H1 (cell line): Measurements from ENCODE around the gene TTLL7. TPM values are rescaled to one million over a fixed set of nuclear protein-coding genes. Genes with fewer than 3 reads are reported as not detected.

ENCODE experiments used
- CTCF ChIA-PET: fragments of 300-600 bp; sonication (Branson Sonifier 250); formaldehyde crosslinking; loops from one replicate; lab custom pipeline; 2021; ENCODE audit not compliant: partially characterized antibody; lab: Charles Lee
- POLR2A ChIA-PET: fragments of 300-600 bp; sonication (Branson Sonifier 250); formaldehyde crosslinking; loops from one replicate; lab custom pipeline; 2021; ENCODE audit warnings: inconsistent platforms; ENCODE audit not compliant: partially characterized antibody; lab: Charles Lee
- DNase-seq, 2 experiments: peaks; one replicate each; pipeline versions ENCODE4 v3.0.0 to v3.0.0-alpha.2; 2010 to 2022; ENCODE audit warnings: low spot score in 2 of 2, low read depth in 1 of 2, mixed read lengths in 1 of 2
- FAIRE-seq: peaks from 2 replicates; lab custom pipeline; 2011; peaks lifted over from hg19 to GRCh38; lab: Jason Lieb, UNC
- H2AFZ ChIP-seq: 2 replicates; pipeline ENCODE4 v1.8.1; 2012; ENCODE audit warnings: low read length, inconsistent platforms
- H2AK5ac ChIP-seq: 2 replicates; pipeline ENCODE4 v1.6.1; 2013; ENCODE audit warnings: low read depth, low read length
- H2BK120ac ChIP-seq: replicated peaks from 2 replicates; pipeline ENCODE3; 2013; ENCODE audit warnings: low read depth, low read length, inconsistent platforms
- H2BK12ac ChIP-seq: 2 replicates; pipeline ENCODE4 v1.6.1; 2013; ENCODE audit warnings: low read depth, low read length
- H2BK15ac ChIP-seq: 2 replicates; pipeline ENCODE4 v1.6.1; 2013; ENCODE audit warnings: low read length
- H2BK20ac ChIP-seq: 2 replicates; pipeline ENCODE4 v1.6.1; 2013; ENCODE audit warnings: low read length
- H2BK5ac ChIP-seq: 2 replicates; pipeline ENCODE4 v1.6.1; 2013; ENCODE audit warnings: low read depth, low read length
- H3K14ac ChIP-seq: 2 replicates; pipeline ENCODE4 v1.6.1; 2013; ENCODE audit warnings: inconsistent platforms; ENCODE audit not compliant: insufficient read length
- H3K18ac ChIP-seq: 2 replicates; pipeline ENCODE4 v1.6.1; 2013; ENCODE audit warnings: low read length; ENCODE audit errors: extremely low read depth
- H3K23ac ChIP-seq: 2 replicates; pipeline ENCODE4 v1.6.1; 2013; ENCODE audit warnings: inconsistent platforms; ENCODE audit not compliant: insufficient read length
- H3K23me2 ChIP-seq: 2 replicates; pipeline ENCODE4 v1.6.1; 2013; ENCODE audit warnings: low read depth, low read length
- H3K27ac ChIP-seq: 2 replicates; pipeline ENCODE4 v1.6.1; 2011; ENCODE audit warnings: low read depth, low read length, inconsistent platforms
- H3K27me3 ChIP-seq, 4 experiments: replicated peaks in 1 of 4; 1 replicate in 1 of 4; 2 replicates in 3 of 4; pipeline versions ENCODE4 v1.6.1 to v1.8.1; 2011 to 2013; ENCODE audit warnings: low read length in 3 of 4, mild to moderate bottlenecking in 3 of 4, inconsistent platforms in 2 of 4, mixed read lengths in 2 of 4, moderate library complexity in 1 of 4; ENCODE audit not compliant: control insufficient read depth in 3 of 4, insufficient read depth in 3 of 4; ENCODE audit errors: extremely low read depth in 1 of 4
- H3K36me3 ChIP-seq, 4 experiments: 2 replicates each; pipeline versions ENCODE4 v1.6.1 to v1.8.1; 2011 to 2013; ENCODE audit warnings: mild to moderate bottlenecking in 4 of 4, low read length in 3 of 4, moderate library complexity in 2 of 4, control low read depth in 1 of 4, inconsistent platforms in 1 of 4; ENCODE audit not compliant: insufficient read depth in 4 of 4, control insufficient read depth in 2 of 4
- H3K4ac ChIP-seq: replicated peaks from 2 replicates; pipeline ENCODE3; 2013; ENCODE audit warnings: low read length, low read depth, mixed read lengths, inconsistent platforms; ENCODE audit not compliant: insufficient read length
- H3K4me1 ChIP-seq, 4 experiments: replicated peaks in 1 of 4; 1 replicate in 1 of 4; 2 replicates in 3 of 4; pipeline versions ENCODE4 v1.6.1 to v1.8.1; 2011 to 2013; ENCODE audit warnings: low read length in 3 of 4, inconsistent platforms in 2 of 4, mixed read lengths in 1 of 4; ENCODE audit not compliant: insufficient read depth in 4 of 4, control insufficient read depth in 3 of 4
- H3K4me2 ChIP-seq, 2 experiments: 2 replicates each; pipeline versions ENCODE4 v1.6.1 to v1.8.1; 2011 to 2013; ENCODE audit warnings: low read depth in 2 of 2, low read length in 2 of 2, control low read depth in 1 of 2, inconsistent platforms in 1 of 2, mild to moderate bottlenecking in 1 of 2; ENCODE audit not compliant: insufficient read depth in 1 of 2
- H3K4me3 ChIP-seq, 4 experiments: fragments of 200-600, 300-600 bp in 1 of 4; sonication (generic), shearing (Covaris generic), sonication (Bioruptor Twin) in 1 of 4; 2 replicates each; pipeline versions ENCODE4 v1.5.1 to v1.8.1; 2011 to 2016; ENCODE audit warnings: low read length in 4 of 4, low read depth in 3 of 4, control low read depth in 2 of 4, inconsistent platforms in 2 of 4, mild to moderate bottlenecking in 2 of 4, mixed read lengths in 1 of 4, moderate library complexity in 1 of 4; ENCODE audit not compliant: insufficient read depth in 2 of 4; ENCODE audit errors: extremely low read depth in 1 of 4
- H3K56ac ChIP-seq: replicated peaks from 2 replicates; pipeline ENCODE3; 2013; ENCODE audit warnings: low read depth, mild to moderate bottlenecking, mixed read lengths, low read length, inconsistent platforms; ENCODE audit not compliant: insufficient read length
- H3K79me1 ChIP-seq: 2 replicates; pipeline ENCODE4 v1.6.1; 2013; ENCODE audit warnings: low read depth, low read length, control low read depth
- H3K79me2 ChIP-seq, 2 experiments: 2 replicates each; pipeline versions ENCODE4 v1.6.1 to v1.8.1; 2012 to 2013; ENCODE audit warnings: low read length in 2 of 2, mild to moderate bottlenecking in 2 of 2, inconsistent platforms in 1 of 2; ENCODE audit not compliant: insufficient read depth in 2 of 2, control insufficient read depth in 1 of 2
- H3K9ac ChIP-seq, 4 experiments: replicated peaks in 1 of 4; 1 replicate in 1 of 4; 2 replicates in 3 of 4; pipeline versions ENCODE4 v1.6.1 to v1.8.1; 2011 to 2013; ENCODE audit warnings: low read depth in 3 of 4, low read length in 3 of 4, control low read depth in 2 of 4, mild to moderate bottlenecking in 2 of 4, moderate library complexity in 2 of 4, inconsistent platforms in 1 of 4; ENCODE audit errors: extremely low read depth in 1 of 4
- H3K9me3 ChIP-seq, 2 experiments: 2 replicates each; pipeline versions ENCODE4 v1.6.1 to v1.8.1; 2012 to 2013; ENCODE audit warnings: mild to moderate bottlenecking in 2 of 2, moderate library complexity in 2 of 2, control low read depth in 1 of 2, inconsistent platforms in 1 of 2, low read depth in 1 of 2, low read length in 1 of 2, mixed read lengths in 1 of 2; ENCODE audit not compliant: insufficient read depth in 2 of 2
- H4K20me1 ChIP-seq, 2 experiments: replicated peaks in 1 of 2; 2 replicates each; pipeline versions ENCODE3 to v1.8.1; 2011 to 2013; ENCODE audit warnings: inconsistent platforms in 2 of 2, low read length in 2 of 2, mild to moderate bottlenecking in 1 of 2; ENCODE audit not compliant: insufficient read depth in 2 of 2, control insufficient read depth in 1 of 2
- H4K5ac ChIP-seq: 2 replicates; pipeline ENCODE4 v1.6.1; 2013; ENCODE audit warnings: low read length, low read depth, mixed read lengths, inconsistent platforms; ENCODE audit not compliant: insufficient read length
- H4K8ac ChIP-seq: 2 replicates; pipeline ENCODE4 v1.8.0; 2013; ENCODE audit warnings: mild to moderate bottlenecking, moderate library complexity, low read length, inconsistent platforms; ENCODE audit not compliant: insufficient read depth; ENCODE audit errors: extremely low read depth
- H4K91ac ChIP-seq: replicated peaks from 2 replicates; pipeline ENCODE3; 2013; ENCODE audit warnings: low read length, mixed read lengths, inconsistent platforms; ENCODE audit not compliant: insufficient read length
- BCL11A ChIP-seq, 2 experiments: IDR thresholded peaks; one replicate each; pipeline ENCODE4 v1.6.1; 2011; ENCODE audit warnings: low read depth in 2 of 2, low read length in 2 of 2, mild to moderate bottlenecking in 2 of 2
- EGR1 ChIP-seq: IDR thresholded peaks from 2 replicates; pipeline ENCODE4 v1.6.1; 2011; ENCODE audit warnings: low read depth, low read length, borderline replicate concordance
- EZH2 ChIP-seq: fragments of 200-600 bp; sonication (generic); IDR thresholded peaks from 2 replicates; pipeline ENCODE4 v1.7.1; 2012; ENCODE audit warnings: low read depth, mild to moderate bottlenecking, moderate library complexity, low read length, inconsistent platforms; ENCODE audit not compliant: severe bottlenecking
- GABPA ChIP-seq: IDR thresholded peaks from 2 replicates; pipeline ENCODE4 v1.6.1; 2011; ENCODE audit warnings: mild to moderate bottlenecking, low read length, moderate library complexity, borderline replicate concordance; ENCODE audit not compliant: insufficient read depth
- GTF2F1 ChIP-seq: IDR thresholded peaks from 2 replicates; pipeline ENCODE4 v1.6.1; 2012; ENCODE audit warnings: low read depth, low read length, improper control_type of control experiment, borderline replicate concordance
- JUN ChIP-seq: IDR thresholded peaks from 2 replicates; pipeline ENCODE4 v1.6.1; 2011; ENCODE audit warnings: low read depth, mild to moderate bottlenecking, improper control_type of control experiment, low read length
- MAFK ChIP-seq: IDR thresholded peaks from 2 replicates; pipeline ENCODE4 v1.6.1; 2012; ENCODE audit warnings: low read depth, mild to moderate bottlenecking, improper control_type of control experiment, low read length
- NRF1 ChIP-seq: IDR thresholded peaks from 2 replicates; pipeline ENCODE4 v1.6.1; 2011; ENCODE audit warnings: mild to moderate bottlenecking, low read depth, low read length, improper control_type of control experiment
- POLR2A ChIP-seq, 2 experiments: IDR thresholded peaks; 1 replicate in 1 of 2; 2 replicates in 1 of 2; pipeline ENCODE4 v1.6.1; 2011; ENCODE audit warnings: low read depth in 2 of 2, low read length in 2 of 2, mild to moderate bottlenecking in 2 of 2; ENCODE audit errors: control extremely low read depth in 1 of 2
- RNF2 ChIP-seq: fragments of 200-900, 300-1000 bp; sonication (generic); IDR thresholded peaks from 2 replicates; pipeline ENCODE4 v1.7.1; 2016; ENCODE audit warnings: borderline replicate concordance, low read depth, mild to moderate bottlenecking, antibody characterized with exemption, low read length; ENCODE audit not compliant: poor library complexity, severe bottlenecking; ENCODE audit errors: missing control alignments
- SIN3A ChIP-seq, 2 experiments: IDR thresholded peaks in 1 of 2; conservative IDR thresholded peaks in 1 of 2; 2 replicates each; pipeline ENCODE4 v1.6.1; 2011 to 2012; ENCODE audit warnings: low read length in 2 of 2, improper control_type of control experiment in 1 of 2, low read depth in 1 of 2, mild to moderate bottlenecking in 1 of 2
- SP1 ChIP-seq: IDR thresholded peaks from 2 replicates; pipeline ENCODE4 v1.6.1; 2011; ENCODE audit warnings: low read depth, low read length
- USF2 ChIP-seq: IDR thresholded peaks from 2 replicates; pipeline ENCODE4 v1.6.1; 2011; ENCODE audit warnings: low read length, improper control_type of control experiment
- WGBS, 2 experiments: shearing (Covaris generic) in 1 of 2; methylation state at CpG; one replicate each; pipeline versions ENCODE4 v1.1.6 to v1.1.7; 2013 to 2015; ENCODE audit warnings: low lambda C conversion rate in 2 of 2, mixed read lengths in 2 of 2, inconsistent platforms in 1 of 2, low coverage in 1 of 2, missing lambda C conversion rate in 1 of 2; ENCODE audit not compliant: insufficient replicate concordance in 2 of 2, insufficient coverage in 1 of 2, insufficient read length in 1 of 2; ENCODE audit errors: extremely low coverage in 1 of 2, missing lambda C conversion rate in 1 of 2; 5-methylcytosine and 5-hydroxymethylcytosine counted together
- polyA plus RNA-seq, 7 experiments: library from polyadenylated mRNA; depleted of rRNA in 3 of 7; stranded (reverse) in 5 of 7; unstranded in 2 of 7; fragments of >200 nt in 5 of 7; fragments of 200-250 nt in 2 of 7; gene quantifications; 1 replicate in 5 of 7; 2 replicates in 1 of 7; 4 replicates in 1 of 7; pipeline versions ENCODE4 v1.2.1 to v1.2.3, GENCODE V29; 2011 to 2013; ENCODE audit warnings: missing spikeins in 2 of 7, mixed read lengths in 2 of 7
- total RNA-seq: library from RNA; stranded (reverse); fragmentation: NEBNext Ultra II Directional; extraction: Animal tissue kit (Norgen Biotek cat#: 25700); gene quantifications from 2 replicates; pipeline ENCODE4 v1.2.1, GENCODE V29; 2021

Gene TTLL7
- total and polyA plus RNA-seq, 2 of the 8 experiments (the other 6 are each of a cell fraction or from before 2014, with no cell fraction given): 1.9 to 7.9 TPM

GRCh38 chr1:83816836-83817235 lies 182.1 kb downstream of the TTLL7 start:
- H2BK5ac ChIP-seq: no peak overlapping the region
- H4K8ac ChIP-seq: no peak overlapping the region
- H3K18ac ChIP-seq: no peak overlapping the region
- H3K4me3 ChIP-seq: no peak overlapping the region
- no peaks in the 10 kb centered on the region for H3K23me2 ChIP-seq
- H3K4me2 ChIP-seq: no peak overlapping the region
- no peak overlapping the region for H2BK120ac ChIP-seq
- no peak overlapping the region for H3K27ac ChIP-seq
- no peak overlapping the region for H4K91ac ChIP-seq
- H4K20me1 ChIP-seq: no peaks in the 10 kb centered on the region
- H3K4ac ChIP-seq: no peak overlapping the region
- 90% methylated on average over 4 of the region's 4 CpGs; no CpG with 5 or more reads in 1 of the 2 experiments for WGBS, 2 experiments
- H3K79me1 ChIP-seq: no peaks in the 10 kb centered on the region
- no peak overlapping the region for H2AFZ ChIP-seq
- no peaks in the 10 kb centered on the region for H3K4me1 ChIP-seq
- H3K36me3 ChIP-seq: no peaks in the 10 kb centered on the region
- no peaks in the 10 kb centered on the region for H3K9me3 ChIP-seq
- no peak overlapping the region for H2BK20ac ChIP-seq
- no peak overlapping the region for H2BK15ac ChIP-seq
- no peak overlapping the region for H3K14ac ChIP-seq
- DNase-seq (no peak), FAIRE-seq (no peak)
- H3K27me3 ChIP-seq: peaks cover 0 to 2% (median 0%) of the 10 kb centered on the region in 4 experiments; a peak in 1 of 7 replicates
- H2AK5ac ChIP-seq: no peak overlapping the region
- POLR2A ChIA-PET: no interaction called here
- no peak overlapping the region for H4K5ac ChIP-seq
- H3K9ac ChIP-seq: no peak overlapping the region
- no peak overlapping the region for H3K56ac ChIP-seq
- H3K79me2 ChIP-seq: no peaks in the 10 kb centered on the region
- no peak overlapping the region for H3K23ac ChIP-seq
- CTCF ChIA-PET: interaction anchor here (2.0 kb wide), 1 partner anchor 224 kb away, joined by 4 read pairs; no protein-coding TSS in a partner anchor
- H2BK12ac ChIP-seq: no peak overlapping the region
- TF ChIP-seq USF2: no peak
- TF ChIP-seq GTF2F1: no peak
- no peak for TF ChIP-seq POLR2A (IDR thresholded peaks at IDR 0.05; ENCODE audit: control extremely low read depth in 1 of 2, low read depth in 2 of 2, low read length in 2 of 2)
- TF ChIP-seq SP1: no peak
- TF ChIP-seq GABPA: no peak
- TF ChIP-seq MAFK: no peak
- no peak for TF ChIP-seq BCL11A (IDR thresholded peaks at IDR 0.05; ENCODE audit: low read depth in 2 of 2, low read length in 2 of 2)
- no peak for TF ChIP-seq JUN
- TF ChIP-seq RNF2: no peak
- no peak for TF ChIP-seq EZH2
- TF ChIP-seq EGR1: no peak
- no peak for TF ChIP-seq SIN3A (conservative IDR thresholded peaks at IDR 0.05 in 1 of 2, IDR thresholded peaks at IDR 0.05 in 1 of 2; ENCODE audit: low read depth in 1 of 2, low read length in 2 of 2)
- TF ChIP-seq NRF1: no peak
